ENCODE data around the gene PPP1R1A. TPM values are rescaled to one million over a fixed set of nuclear protein-coding genes. Genes with fewer than 3 reads are reported as not detected.
A peak's percentile ranks its signal among the peaks of the same experiment; 100 is the strongest.

Gene PPP1R1A
- total and polyA plus RNA-seq, 9 of the 15 experiments (the other 6 are each of a cell fraction or from before 2014, with no cell fraction given), result not detected

- TF ChIP-seq KDM5B (IDR thresholded peaks at IDR 0.05; ENCODE audit: insufficient replicate concordance, low read depth, low read length) (peak; percentile 25), SIRT6 (IDR thresholded peaks at IDR 0.05; ENCODE audit: low read depth, low read length) (no peak), FOSL1 (tag; conservative IDR thresholded peaks at IDR 0.05) (no peak), YBX1 (IDR thresholded peaks at IDR 0.05) (no peak), ZBTB17 (CRISPR knock-in tag; IDR thresholded peaks at IDR 0.05) (no peak), IFI16 (CRISPR knock-in tag; IDR thresholded peaks at IDR 0.05) (no peak), ZNF699 (CRISPR knock-in tag; IDR thresholded peaks at IDR 0.05; ENCODE audit: insufficient replicate concordance) (no peak), ZNF79 (CRISPR knock-in tag; IDR thresholded peaks at IDR 0.05; ENCODE audit: low read depth) (no peak), ZNF696 (CRISPR knock-in tag; conservative IDR thresholded peaks at IDR 0.05) (no peak), SMAD3 (CRISPR knock-in tag; conservative IDR thresholded peaks at IDR 0.05) (no peak), JUN (IDR thresholded peaks at IDR 0.05; ENCODE audit: borderline replicate concordance, low read depth, low read length) (0 out of 2 replicates have a peak, but pooled peaks have one; percentile 50), JUN (CRISPR knock-in tag; IDR thresholded peaks at IDR 0.05; ENCODE audit: borderline replicate concordance) (no peak), PHF21A (IDR thresholded peaks at IDR 0.05; ENCODE audit: borderline replicate concordance, low read depth) (no peak), CREB1 (IDR thresholded peaks at IDR 0.05) (peak; percentile 55), CREB1 (CRISPR knock-in tag; IDR thresholded peaks at IDR 0.05) (peak; percentile 43; the same call in 1 of the 2 replicates), TBP (optimal IDR thresholded peaks at IDR 0.05; ENCODE audit: low read depth, low read length) (peak; percentile 39), SMAD2 (IDR thresholded peaks at IDR 0.05; ENCODE audit: low read depth, low read length) (no peak), PHF20 (IDR thresholded peaks at IDR 0.05; ENCODE audit: partially characterized antibody) (no peak), ZFP91 (CRISPR knock-in tag; IDR thresholded peaks at IDR 0.05) (no peak), ZNF444 (CRISPR knock-in tag; IDR thresholded peaks at IDR 0.05) (no peak), HCFC1 (IDR thresholded peaks at IDR 0.05; ENCODE audit: low read depth, low read length) (no peak)
- TF ChIP-seq, protein P1, sequence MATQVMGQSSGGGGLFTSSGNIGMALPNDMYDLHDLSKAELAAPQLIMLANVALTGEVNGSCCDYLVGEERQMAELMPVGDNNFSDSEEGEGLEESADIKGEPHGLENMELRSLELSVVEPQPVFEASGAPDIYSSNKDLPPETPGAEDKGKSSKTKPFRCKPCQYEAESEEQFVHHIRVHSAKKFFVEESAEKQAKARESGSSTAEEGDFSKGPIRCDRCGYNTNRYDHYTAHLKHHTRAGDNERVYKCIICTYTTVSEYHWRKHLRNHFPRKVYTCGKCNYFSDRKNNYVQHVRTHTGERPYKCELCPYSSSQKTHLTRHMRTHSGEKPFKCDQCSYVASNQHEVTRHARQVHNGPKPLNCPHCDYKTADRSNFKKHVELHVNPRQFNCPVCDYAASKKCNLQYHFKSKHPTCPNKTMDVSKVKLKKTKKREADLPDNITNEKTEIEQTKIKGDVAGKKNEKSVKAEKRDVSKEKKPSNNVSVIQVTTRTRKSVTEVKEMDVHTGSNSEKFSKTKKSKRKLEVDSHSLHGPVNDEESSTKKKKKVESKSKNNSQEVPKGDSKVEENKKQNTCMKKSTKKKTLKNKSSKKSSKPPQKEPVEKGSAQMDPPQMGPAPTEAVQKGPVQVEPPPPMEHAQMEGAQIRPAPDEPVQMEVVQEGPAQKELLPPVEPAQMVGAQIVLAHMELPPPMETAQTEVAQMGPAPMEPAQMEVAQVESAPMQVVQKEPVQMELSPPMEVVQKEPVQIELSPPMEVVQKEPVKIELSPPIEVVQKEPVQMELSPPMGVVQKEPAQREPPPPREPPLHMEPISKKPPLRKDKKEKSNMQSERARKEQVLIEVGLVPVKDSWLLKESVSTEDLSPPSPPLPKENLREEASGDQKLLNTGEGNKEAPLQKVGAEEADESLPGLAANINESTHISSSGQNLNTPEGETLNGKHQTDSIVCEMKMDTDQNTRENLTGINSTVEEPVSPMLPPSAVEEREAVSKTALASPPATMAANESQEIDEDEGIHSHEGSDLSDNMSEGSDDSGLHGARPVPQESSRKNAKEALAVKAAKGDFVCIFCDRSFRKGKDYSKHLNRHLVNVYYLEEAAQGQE (IDR thresholded peaks at IDR 0.05; ENCODE audit: borderline replicate concordance), result no peak
- TF ChIP-seq, protein P1 (CRISPR knock-in tag; IDR thresholded peaks at IDR 0.05; ENCODE audit: low read depth), result no peak
Measured at GRCh38 chr12:54560374-54560858, 28.0 kb downstream of the PPP1R1A start (continued).
